HepG2 (cell line): ENCODE results near the gene GADD45GIP1. TPM values are rescaled to one million over a fixed set of nuclear protein-coding genes. Genes with fewer than 3 reads are reported as not detected.

Source experiments
- ATAC-seq: fragments of 200-7000 bp; cut with Tn5 transposase; 3 replicates; pipeline ENCODE4 v1.9.1; 2020; ENCODE audit warnings: mild to moderate bottlenecking, moderate library complexity
- BruUV-seq: library from RNA; stranded (reverse); fragments of 400-500 nt; replicated peaks from 2 replicates; lab custom pipeline; 2021; lab: Mats Ljungman, UMichigan
- CTCF ChIA-PET: fragments of 300-600 bp; formaldehyde crosslinking; extraction: SDS; loops from one replicate; lab custom pipeline; 2021; ENCODE audit warnings: low total read pairs, inconsistent platforms, low intra/inter-chr PET ratio; lab: Yijun Ruan, JAX
- POLR2A ChIA-PET: fragments of 350-600 bp; sonication (Branson Sonifier 250); formaldehyde crosslinking; loops from one replicate; lab custom pipeline; 2020; ENCODE audit warnings: antibody characterized with exemption, inconsistent platforms; lab: Yijun Ruan, JAX
- DNase-seq: peaks from one replicate; pipeline ENCODE4 v3.0.0-alpha.2; 2015; ENCODE audit warnings: low spot score
- FAIRE-seq: peaks from 3 replicates; lab custom pipeline; 2011; peaks lifted over from hg19 to GRCh38; lab: Jason Lieb, UNC
- H2AFZ ChIP-seq: one replicate; pipeline ENCODE4 v1.6.1; 2011; ENCODE audit warnings: low read length, inconsistent platforms
- H3K27ac ChIP-seq: fragments of 300-600 bp; 3 replicates; pipeline ENCODE4 v1.8.0; 2011; ENCODE audit warnings: mixed run types, mild to moderate bottlenecking, mixed read lengths, low read length, inconsistent platforms; ENCODE audit not compliant: insufficient read depth; ENCODE audit errors: extremely low read length
- H3K27me3 ChIP-seq, 2 experiments: fragments of 200-600 bp in 1 of 2; 2 replicates in 1 of 2; 3 replicates in 1 of 2; pipeline versions ENCODE4 v1.6.0 to v1.8.0; 2011; ENCODE audit warnings: low read length in 2 of 2, mild to moderate bottlenecking in 2 of 2, moderate library complexity in 2 of 2, inconsistent platforms in 1 of 2; ENCODE audit not compliant: insufficient read depth in 2 of 2, control insufficient read depth in 1 of 2
- H3K36me3 ChIP-seq, 2 experiments: fragments of 200-600 bp in 1 of 2; replicated peaks in 1 of 2; 2 replicates in 1 of 2; 3 replicates in 1 of 2; pipeline versions ENCODE4 v1.5.1 to v1.8.0; 2011; ENCODE audit warnings: low read length in 2 of 2, inconsistent platforms in 1 of 2; ENCODE audit not compliant: insufficient read depth in 2 of 2, control insufficient read depth in 1 of 2
- H3K4me1 ChIP-seq: 2 replicates; pipeline ENCODE4 v1.5.1; 2012; ENCODE audit warnings: low read length, inconsistent platforms; ENCODE audit not compliant: insufficient read depth
- H3K4me2 ChIP-seq: 2 replicates; pipeline ENCODE4 v1.6.0; 2011; ENCODE audit warnings: low read depth, low read length, inconsistent platforms
- H3K4me3 ChIP-seq, 3 experiments: fragments of 200-600 bp in 1 of 3; sonication (generic), shearing (Covaris generic) in 1 of 3; replicated peaks in 1 of 3; 2 replicates each; pipeline ENCODE4 v1.5.1; 2011 to 2016; ENCODE audit warnings: low read length in 3 of 3, inconsistent platforms in 2 of 3, low read depth in 2 of 3, mild to moderate bottlenecking in 2 of 3, control low read depth in 1 of 3, mixed read lengths in 1 of 3; ENCODE audit not compliant: insufficient read depth in 1 of 3
- H3K79me2 ChIP-seq: one replicate; pipeline ENCODE4 v1.6.1; 2011; ENCODE audit warnings: low read length, inconsistent platforms; ENCODE audit not compliant: insufficient read depth
- H3K9ac ChIP-seq: 2 replicates; pipeline ENCODE4 v1.6.0; 2011; ENCODE audit warnings: mild to moderate bottlenecking, low read depth, low read length, inconsistent platforms; ENCODE audit not compliant: insufficient read depth
- H3K9me3 ChIP-seq: 2 replicates; pipeline ENCODE4 v1.5.1; 2012; ENCODE audit warnings: mild to moderate bottlenecking, low read length
- H4K20me1 ChIP-seq: 2 replicates; pipeline ENCODE4 v1.6.0; 2011; ENCODE audit warnings: inconsistent platforms, mild to moderate bottlenecking, low read length, moderate library complexity; ENCODE audit not compliant: insufficient read depth
- LCORL ChIP-seq, 2 experiments: fragments of 450-650 bp in 1 of 2; sonication (generic) in 1 of 2; formaldehyde crosslinking in 1 of 2; IDR thresholded peaks; 2 replicates each; pipeline versions ENCODE4 v1.5.0 to v1.6.1; 2017 to 2020; ENCODE audit warnings: antibody characterized with exemption in 1 of 2, missing genetic modification reagents in 1 of 2
- NFE2 ChIP-seq: sonication (generic); formaldehyde crosslinking; IDR thresholded peaks from 2 replicates; pipeline ENCODE4 v1.4.0; 2020; ENCODE audit warnings: missing genetic modification reagents
- RXRB ChIP-seq: IDR thresholded peaks from 2 replicates; pipeline ENCODE4 v1.6.1; 2016; ENCODE audit warnings: borderline replicate concordance, missing genetic modification reagents, missing compliant biosample characterization
- STAT5B ChIP-seq: sonication (generic); formaldehyde crosslinking; IDR thresholded peaks from 2 replicates; pipeline ENCODE4 v1.4.0; 2020; ENCODE audit warnings: missing genetic modification reagents
- WGBS: methylation state at CpG from one replicate; pipeline ENCODE4 v1.1.6; 2017; ENCODE audit warnings: low lambda C conversion rate; 5-methylcytosine and 5-hydroxymethylcytosine counted together
- in situ Hi-C: cut with HindIII; loops from 2 replicates; pipeline ENCODE4 v1.10.0; 2017; ENCODE audit warnings: low pct_unique_long_range_greater_than_20kb; ENCODE audit not compliant: extremely low pct_ligation_motif_present
- intact Hi-C: fragments of 100-400 bp; cut with micrococcal nuclease; formaldehyde crosslinking; loops from one replicate; pipeline ENCODE4 v1.10.0; 2022; ENCODE audit not compliant: unreplicated experiment
- polyA plus RNA-seq, 8 experiments: library from polyadenylated mRNA; depleted of rRNA in 3 of 8; stranded (reverse) in 7 of 8; unstranded in 1 of 8; fragments of >200 nt; fragmentation: Illumina TruSeq in 4 of 8; extraction: Trizol in 4 of 8; gene quantifications; 2 replicates each; pipeline versions ENCODE4 v1.2.1 to v1.2.3, GENCODE V29; 2011 to 2016; ENCODE audit warnings: low read depth in 4 of 8, missing spikeins in 1 of 8, mixed read lengths in 1 of 8; ENCODE audit not compliant: insufficient read depth in 1 of 8
- total RNA-seq, 5 experiments: library from RNA; depleted of rRNA; stranded (reverse); fragments of >200 nt; fragmentation: Illumina TruSeq; extraction: Trizol; gene quantifications; 2 replicates each; pipeline ENCODE4 v1.2.3, GENCODE V29; 2016; ENCODE audit warnings: low read depth in 1 of 5
- TF ChIP-seq, protein P1 (sequence below): sonication (generic); formaldehyde crosslinking; IDR thresholded peaks from 2 replicates; pipeline ENCODE4 v1.4.0; 2020; ENCODE audit warnings: missing genetic modification reagents
- TF ChIP-seq, protein P2 (sequence below): sonication (generic); formaldehyde crosslinking; IDR thresholded peaks from 2 replicates; pipeline ENCODE4 v1.5.1; 2020; ENCODE audit warnings: mild to moderate bottlenecking, missing genetic modification reagents, moderate library complexity

Gene GADD45GIP1
- total and polyA plus RNA-seq, 2 of the 13 experiments (the other 11 are each of a cell fraction or from before 2014, with no cell fraction given) = 24.6 to 30.7 TPM

DNA sequence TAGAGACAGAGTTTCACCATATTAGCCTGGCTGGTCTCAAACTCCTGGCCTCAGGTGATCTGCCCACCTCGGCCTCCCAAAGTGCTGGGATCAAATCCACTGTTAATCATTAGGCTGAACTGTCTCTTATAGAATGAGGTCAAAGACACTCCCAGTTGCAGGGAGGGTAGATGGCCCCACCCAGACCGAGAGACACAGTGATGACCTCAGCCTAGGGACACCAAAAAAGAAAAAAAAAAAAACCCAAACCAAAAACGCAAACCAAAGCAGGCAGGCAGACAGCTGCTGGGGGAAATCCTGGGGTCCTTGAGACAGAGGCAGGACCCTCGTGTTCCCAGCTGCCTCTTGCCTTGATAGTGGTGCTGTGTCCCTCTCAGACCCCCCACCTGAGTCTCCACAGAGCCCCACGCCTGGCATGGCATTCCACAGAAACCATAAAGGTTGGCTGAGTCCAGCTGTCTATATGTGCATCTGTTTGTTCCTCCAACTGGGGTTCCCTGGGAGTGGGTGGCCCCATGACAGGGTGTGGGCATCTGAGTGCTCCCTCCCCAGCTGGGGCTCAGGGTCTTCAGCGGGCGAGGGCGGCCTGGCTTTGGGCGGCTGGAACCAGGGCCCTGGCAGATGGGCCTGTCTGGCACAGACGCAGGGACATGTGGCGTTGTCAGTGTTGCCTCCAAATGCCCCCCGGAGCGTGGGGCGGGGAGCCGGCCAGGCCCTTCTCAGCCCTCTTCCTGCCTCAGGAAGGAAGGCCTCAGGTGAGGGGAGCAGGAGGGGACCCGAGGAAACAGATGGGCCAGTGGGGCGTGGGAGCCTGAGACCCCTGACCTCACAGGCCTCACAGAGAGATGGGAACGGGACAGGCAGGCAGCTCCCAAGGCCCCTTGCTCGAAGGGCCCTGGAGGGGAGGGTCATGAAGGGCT is 17.5 kb upstream of the GADD45GIP1 start:
- Histone ChIP-seq H3K79me2 (no peaks in the 10 kb centered on the region), H3K36me3 (no peaks in the 10 kb centered on the region), H2AFZ (no peak overlapping the region), H3K4me1 (peaks cover 29% of the 10 kb centered on the region), H3K9me3 (no peaks in the 10 kb centered on the region), H4K20me1 (no peaks in the 10 kb centered on the region), H3K4me3 (peak overlapping the region in 1 of 3 experiments; percentile 38; a peak in 2 of 6 replicates), H3K27me3 (no peaks in the 10 kb centered on the region), H3K9ac (no peak overlapping the region), H3K4me2 (peak overlapping the region; percentile 57; the same call in 1 of the 2 replicates), H3K27ac (no peak overlapping the region)
- TF ChIP-seq LCORL (IDR thresholded peaks at IDR 0.05) (no peak), LCORL (CRISPR knock-in tag; IDR thresholded peaks at IDR 0.05) (0 out of 2 replicates have a peak, but pooled peaks have one; percentile 23), RXRB (CRISPR knock-in tag) (0 out of 2 replicates have a peak, but pooled peaks have one; percentile 7), NFE2 (CRISPR knock-in tag) (no peak), STAT5B (CRISPR knock-in tag) (no peak)
- TF ChIP-seq, protein P1, sequence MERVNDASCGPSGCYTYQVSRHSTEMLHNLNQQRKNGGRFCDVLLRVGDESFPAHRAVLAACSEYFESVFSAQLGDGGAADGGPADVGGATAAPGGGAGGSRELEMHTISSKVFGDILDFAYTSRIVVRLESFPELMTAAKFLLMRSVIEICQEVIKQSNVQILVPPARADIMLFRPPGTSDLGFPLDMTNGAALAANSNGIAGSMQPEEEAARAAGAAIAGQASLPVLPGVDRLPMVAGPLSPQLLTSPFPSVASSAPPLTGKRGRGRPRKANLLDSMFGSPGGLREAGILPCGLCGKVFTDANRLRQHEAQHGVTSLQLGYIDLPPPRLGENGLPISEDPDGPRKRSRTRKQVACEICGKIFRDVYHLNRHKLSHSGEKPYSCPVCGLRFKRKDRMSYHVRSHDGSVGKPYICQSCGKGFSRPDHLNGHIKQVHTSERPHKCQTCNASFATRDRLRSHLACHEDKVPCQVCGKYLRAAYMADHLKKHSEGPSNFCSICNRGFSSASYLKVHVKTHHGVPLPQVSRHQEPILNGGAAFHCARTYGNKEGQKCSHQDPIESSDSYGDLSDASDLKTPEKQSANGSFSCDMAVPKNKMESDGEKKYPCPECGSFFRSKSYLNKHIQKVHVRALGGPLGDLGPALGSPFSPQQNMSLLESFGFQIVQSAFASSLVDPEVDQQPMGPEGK = 0 out of 2 replicates have a peak, but pooled peaks have one; percentile 35
- TF ChIP-seq, protein P2, sequence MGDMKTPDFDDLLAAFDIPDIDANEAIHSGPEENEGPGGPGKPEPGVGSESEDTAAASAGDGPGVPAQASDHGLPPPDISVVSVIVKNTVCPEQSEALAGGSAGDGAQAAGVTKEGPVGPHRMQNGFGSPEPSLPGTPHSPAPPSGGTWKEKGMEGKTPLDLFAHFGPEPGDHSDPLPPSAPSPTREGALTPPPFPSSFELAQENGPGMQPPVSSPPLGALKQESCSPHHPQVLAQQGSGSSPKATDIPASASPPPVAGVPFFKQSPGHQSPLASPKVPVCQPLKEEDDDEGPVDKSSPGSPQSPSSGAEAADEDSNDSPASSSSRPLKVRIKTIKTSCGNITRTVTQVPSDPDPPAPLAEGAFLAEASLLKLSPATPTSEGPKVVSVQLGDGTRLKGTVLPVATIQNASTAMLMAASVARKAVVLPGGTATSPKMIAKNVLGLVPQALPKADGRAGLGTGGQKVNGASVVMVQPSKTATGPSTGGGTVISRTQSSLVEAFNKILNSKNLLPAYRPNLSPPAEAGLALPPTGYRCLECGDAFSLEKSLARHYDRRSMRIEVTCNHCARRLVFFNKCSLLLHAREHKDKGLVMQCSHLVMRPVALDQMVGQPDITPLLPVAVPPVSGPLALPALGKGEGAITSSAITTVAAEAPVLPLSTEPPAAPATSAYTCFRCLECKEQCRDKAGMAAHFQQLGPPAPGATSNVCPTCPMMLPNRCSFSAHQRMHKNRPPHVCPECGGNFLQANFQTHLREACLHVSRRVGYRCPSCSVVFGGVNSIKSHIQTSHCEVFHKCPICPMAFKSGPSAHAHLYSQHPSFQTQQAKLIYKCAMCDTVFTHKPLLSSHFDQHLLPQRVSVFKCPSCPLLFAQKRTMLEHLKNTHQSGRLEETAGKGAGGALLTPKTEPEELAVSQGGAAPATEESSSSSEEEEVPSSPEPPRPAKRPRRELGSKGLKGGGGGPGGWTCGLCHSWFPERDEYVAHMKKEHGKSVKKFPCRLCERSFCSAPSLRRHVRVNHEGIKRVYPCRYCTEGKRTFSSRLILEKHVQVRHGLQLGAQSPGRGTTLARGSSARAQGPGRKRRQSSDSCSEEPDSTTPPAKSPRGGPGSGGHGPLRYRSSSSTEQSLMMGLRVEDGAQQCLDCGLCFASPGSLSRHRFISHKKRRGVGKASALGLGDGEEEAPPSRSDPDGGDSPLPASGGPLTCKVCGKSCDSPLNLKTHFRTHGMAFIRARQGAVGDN (CRISPR knock-in tag) = peak; percentile 19; the same call in 1 of the 2 replicates
- in situ Hi-C loops (loop anchor here (5.0 to 10.0 kb wide), 2 partner anchors 118 to 290 kb away; no protein-coding TSS in a partner anchor), intact Hi-C loops (no loop called here)
- ChIA-PET CTCF (no interaction called here), POLR2A (interaction anchor here (0.7 to 1.0 kb wide), 3 partner anchors 9 to 96 kb away, joined by 3 read pairs; partner anchors contain the start of gene GADD45GIP1)
- WGBS = 7% methylated on average over 5 of the region's 19 CpGs
- FAIRE-seq = no peak
- no peak for ATAC-seq
- BruUV-seq = no TSS peak
- peak; percentile 35 for DNase-seq
